GM23338 (cell line): ENCODE data around the gene PER3. TPM values are rescaled to one million over a fixed set of nuclear protein-coding genes. Genes with fewer than 3 reads are reported as not detected.

Experiments
- ATAC-seq: fragments of 200-7000 bp; cut with Tn5 transposase; 3 replicates; pipeline ENCODE4 v1.9.1; 2020
- DNase-seq: peaks from one replicate; pipeline ENCODE4 v3.0.0-alpha.2; 2015; ENCODE audit warnings: low spot score
- H2AFZ ChIP-seq: fragments of 200-600 bp; sonication (generic); 2 replicates; pipeline ENCODE4 v1.8.0; 2016; ENCODE audit warnings: antibody characterized with exemption, mild to moderate bottlenecking, moderate library complexity
- H3F3A ChIP-seq: fragments of 200-600 bp; sonication (generic); replicated peaks from 2 replicates; pipeline ENCODE4 v1.8.0; 2017; ENCODE audit warnings: antibody characterized with exemption, mixed run types, low read depth
- H3K27ac ChIP-seq: fragments of 200-600 bp; sonication (generic); 2 replicates; pipeline ENCODE4 v1.6.1; 2016; ENCODE audit warnings: low read depth
- H3K27me3 ChIP-seq: fragments of 200-600 bp; sonication (generic); 2 replicates; pipeline ENCODE4 v1.8.0; 2016; ENCODE audit warnings: mild to moderate bottlenecking, mixed run types, moderate library complexity; ENCODE audit not compliant: insufficient read depth
- H3K36me3 ChIP-seq: fragments of 200-600 bp; sonication (generic); 2 replicates; pipeline ENCODE4 v1.8.0; 2016; ENCODE audit warnings: mild to moderate bottlenecking; ENCODE audit not compliant: insufficient read depth
- H3K4me1 ChIP-seq: fragments of 200-600 bp; sonication (generic); 2 replicates; pipeline ENCODE4 v1.8.0; 2016; ENCODE audit warnings: mild to moderate bottlenecking, moderate library complexity; ENCODE audit not compliant: insufficient read depth
- H3K4me2 ChIP-seq: fragments of 200-600 bp; sonication (generic); 2 replicates; pipeline ENCODE4 v1.7.1; 2017; ENCODE audit warnings: mixed run types
- H3K4me3 ChIP-seq: fragments of 200-600 bp; sonication (generic); 2 replicates; pipeline ENCODE4 v1.6.1; 2016; ENCODE audit warnings: mixed run types
- H3K79me2 ChIP-seq: fragments of 200-600 bp; sonication (generic); replicated peaks from 2 replicates; pipeline ENCODE4 v1.8.0; 2017; ENCODE audit warnings: mild to moderate bottlenecking; ENCODE audit not compliant: insufficient read depth
- H3K9me2 ChIP-seq: fragments of 200-600 bp; sonication (generic); 2 replicates; pipeline ENCODE4 v1.8.0; 2017; ENCODE audit not compliant: insufficient read depth
- H4K20me1 ChIP-seq: fragments of 200-600 bp; sonication (generic); replicated peaks from 2 replicates; pipeline ENCODE4 v1.8.0; 2017; ENCODE audit warnings: mild to moderate bottlenecking; ENCODE audit not compliant: insufficient read depth
- H3K27ac Mint-ChIP-seq: 2 replicates; pipeline ENCODE4 v1.8.0; 2020; ENCODE audit warnings: inconsistent platforms, mild to moderate bottlenecking, moderate library complexity, mixed read lengths
- H3K27me3 Mint-ChIP-seq: 3 replicates; pipeline ENCODE4 v1.8.0; 2022; ENCODE audit warnings: low read depth, mild to moderate bottlenecking, moderate library complexity, mixed read lengths, inconsistent platforms; ENCODE audit not compliant: insufficient read depth, poor library complexity
- H3K36me3 Mint-ChIP-seq: 3 replicates; pipeline ENCODE4 v1.8.0; 2021; ENCODE audit warnings: low read depth, mild to moderate bottlenecking, inconsistent platforms, moderate library complexity, mixed read lengths
- H3K4me1 Mint-ChIP-seq: 3 replicates; pipeline ENCODE4 v1.8.0; 2020; ENCODE audit warnings: mild to moderate bottlenecking, inconsistent platforms, mixed read lengths
- H3K4me3 Mint-ChIP-seq: 3 replicates; pipeline ENCODE4 v1.8.0; 2021; ENCODE audit warnings: moderate library complexity, mild to moderate bottlenecking, inconsistent platforms, mixed read lengths
- H3K9me3 Mint-ChIP-seq: 3 replicates; pipeline ENCODE4 v1.8.0; 2020; ENCODE audit warnings: moderate library complexity, mild to moderate bottlenecking, inconsistent platforms, mixed read lengths
- CREB1 ChIP-seq: fragments of 250-450 bp; sonication (Bioruptor Pico); IDR thresholded peaks from 2 replicates; pipeline ENCODE4 v1.5.0; 2020; ENCODE audit warnings: low read depth, mild to moderate bottlenecking, moderate library complexity
- EZH2 ChIP-seq: fragments of 200-600 bp; sonication (generic); IDR thresholded peaks from one replicate; pipeline ENCODE4 v1.8.0; 2017; ENCODE audit warnings: antibody characterized with exemption, mild to moderate bottlenecking, low read depth; ENCODE audit not compliant: unreplicated experiment
- EZH2phosphoT487 ChIP-seq: fragments of 200-600 bp; sonication (generic); IDR thresholded peaks from one replicate; pipeline ENCODE4 v1.8.1; 2018; ENCODE audit warnings: antibody characterized with exemption; ENCODE audit not compliant: unreplicated experiment
- JUNB ChIP-seq: IDR thresholded peaks from one replicate; pipeline ENCODE4 v1.6.1; 2016; ENCODE audit warnings: antibody characterized with exemption; ENCODE audit not compliant: unreplicated experiment
- ZNF114 ChIP-seq: fragments of 250-450 bp; sonication (Bioruptor Pico); IDR thresholded peaks from 2 replicates; pipeline ENCODE4 v1.5.0; 2020; ENCODE audit warnings: mild to moderate bottlenecking, moderate library complexity
- ZNF331 ChIP-seq: fragments of 250-450 bp; sonication (Bioruptor Pico); IDR thresholded peaks from 2 replicates; pipeline ENCODE4 v1.5.0; 2020; ENCODE audit warnings: low read depth, mild to moderate bottlenecking, moderate library complexity
- ZNF462 ChIP-seq: fragments of 250-450 bp; sonication (Bioruptor Pico); IDR thresholded peaks from 2 replicates; pipeline ENCODE4 v1.5.0; 2020; ENCODE audit warnings: mild to moderate bottlenecking, moderate library complexity
- long read RNA-seq: library from polyadenylated mRNA; unstranded; transcript quantifications from one replicate; pipeline ENCODE4 v2.0.0, GENCODE V29; 2020; ENCODE audit not compliant: unreplicated experiment
- polyA plus RNA-seq: library from polyadenylated mRNA; unstranded; fragments of >200 nt; fragmentation: Nextera tagmentation; extraction: Ambion mirVana; gene quantifications from 2 replicates; pipeline ENCODE4 v1.2.1, GENCODE V29; 2016
- total RNA-seq: library from RNA; depleted of rRNA; stranded (reverse); fragments of >200 nt; shearing (Covaris generic); gene quantifications from 2 replicates; pipeline ENCODE4 v1.2.3, GENCODE V29; 2014; rRNA removed
- TF ChIP-seq, protein P1 (sequence below), 2 experiments: fragments of 200-600 bp in 1 of 2; sonication (generic) in 1 of 2; conservative IDR thresholded peaks; 2 replicates each; pipeline versions ENCODE4 v1.5.1 to v1.6.1; 2016 to 2017; ENCODE audit warnings: antibody characterized with exemption in 2 of 2, low read depth in 2 of 2, mild to moderate bottlenecking in 2 of 2, moderate library complexity in 1 of 2
- TF ChIP-seq, protein P2 (sequence below): IDR thresholded peaks from 2 replicates; pipeline ENCODE4 v1.6.1; 2016; ENCODE audit warnings: antibody characterized with exemption
- TF ChIP-seq, protein P3 (sequence below): IDR thresholded peaks from one replicate; pipeline ENCODE4 v1.6.1; 2018; ENCODE audit warnings: antibody characterized with exemption; ENCODE audit not compliant: unreplicated experiment

PER3 gene
- total RNA-seq (10.4 and 16.4 TPM in 2 replicates), polyA plus RNA-seq (5.3 and 6.1 TPM in 2 replicates)
- long read RNA-seq, partial matches to known transcripts, result 0 of 2 reads
- long read RNA-seq, other reads (novel, unspliced or antisense), result 2 of 2 reads

DNA sequence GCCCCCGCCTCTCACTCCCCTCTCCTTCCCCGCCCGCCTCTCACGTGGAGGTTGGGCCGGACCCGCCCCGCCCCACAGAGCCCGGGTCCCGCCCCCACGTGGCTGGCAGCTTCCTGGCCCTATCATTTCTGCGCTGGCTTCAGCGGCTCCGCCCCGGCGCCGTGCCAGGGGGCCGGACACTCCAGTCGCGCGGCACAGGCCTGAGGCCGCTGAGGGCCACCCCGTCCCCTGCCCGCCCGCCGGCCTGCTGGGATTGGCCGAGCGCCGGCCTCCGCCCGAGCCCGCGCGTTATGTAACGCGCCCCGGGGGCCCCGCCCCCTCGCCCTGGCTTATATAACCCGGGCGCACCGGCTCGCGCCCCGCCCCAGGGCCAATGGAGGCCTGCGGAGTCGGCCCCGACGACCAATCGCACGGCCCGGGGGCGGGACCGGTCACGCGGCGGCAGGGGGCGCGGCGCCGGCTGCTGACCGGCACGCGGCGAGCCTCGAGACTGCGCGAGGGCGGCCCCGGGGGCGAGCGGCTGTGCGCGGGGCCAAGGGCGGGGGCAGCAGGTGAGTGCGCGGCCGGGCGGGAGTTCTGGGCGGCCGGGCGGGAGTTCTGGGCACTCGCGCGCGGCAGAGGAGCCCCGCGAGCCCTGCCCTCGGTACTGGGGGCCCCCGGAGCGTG lies at the start of gene PER3:
Gene PER3 (plus strand): TSS at position 466 of the 666 bp plus-strand sequence. CDS start 587 bp downstream, outside the sequence.
- H3K4me2 ChIP-seq, result peak within 1 kb of the TSS; percentile 83
- Mint-ChIP-seq H3K27ac (no peak within 1 kb of the TSS), H3K4me3 (peak within 1 kb of the TSS; percentile 75), H3K36me3 (peaks cover 56% of the 10 kb centered on the region), H3K27me3 (peaks cover 15% of the 10 kb centered on the region), H3K4me1 (no peaks in the 10 kb centered on the region), H3K9me3 (peaks cover 9% of the 10 kb centered on the region)
- ATAC-seq, result peak; percentile 94
- no peak within 1 kb of the TSS for H3K27ac ChIP-seq
- peak within 1 kb of the TSS; percentile 70 for H3K4me3 ChIP-seq
- peaks cover 34% of the 10 kb centered on the region for H3K36me3 ChIP-seq
- H2AFZ ChIP-seq, result peak within 1 kb of the TSS; percentile 95
- peaks cover 9% of the 10 kb centered on the region for H3K27me3 ChIP-seq
- TF ChIP-seq EZH2phosphoT487 (no peak), JUNB (no peak), EZH2 (no peak), CREB1 (CRISPR knock-in tag) (no peak), ZNF462 (CRISPR knock-in tag) (no peak), ZNF331 (CRISPR knock-in tag) (no peak), ZNF114 (CRISPR knock-in tag) (no peak)
- TF ChIP-seq, protein P1, sequence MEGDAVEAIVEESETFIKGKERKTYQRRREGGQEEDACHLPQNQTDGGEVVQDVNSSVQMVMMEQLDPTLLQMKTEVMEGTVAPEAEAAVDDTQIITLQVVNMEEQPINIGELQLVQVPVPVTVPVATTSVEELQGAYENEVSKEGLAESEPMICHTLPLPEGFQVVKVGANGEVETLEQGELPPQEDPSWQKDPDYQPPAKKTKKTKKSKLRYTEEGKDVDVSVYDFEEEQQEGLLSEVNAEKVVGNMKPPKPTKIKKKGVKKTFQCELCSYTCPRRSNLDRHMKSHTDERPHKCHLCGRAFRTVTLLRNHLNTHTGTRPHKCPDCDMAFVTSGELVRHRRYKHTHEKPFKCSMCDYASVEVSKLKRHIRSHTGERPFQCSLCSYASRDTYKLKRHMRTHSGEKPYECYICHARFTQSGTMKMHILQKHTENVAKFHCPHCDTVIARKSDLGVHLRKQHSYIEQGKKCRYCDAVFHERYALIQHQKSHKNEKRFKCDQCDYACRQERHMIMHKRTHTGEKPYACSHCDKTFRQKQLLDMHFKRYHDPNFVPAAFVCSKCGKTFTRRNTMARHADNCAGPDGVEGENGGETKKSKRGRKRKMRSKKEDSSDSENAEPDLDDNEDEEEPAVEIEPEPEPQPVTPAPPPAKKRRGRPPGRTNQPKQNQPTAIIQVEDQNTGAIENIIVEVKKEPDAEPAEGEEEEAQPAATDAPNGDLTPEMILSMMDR (conservative IDR thresholded peaks at IDR 0.05; ENCODE audit: low read depth in 2 of 2), result no peak
- TF ChIP-seq, protein P2, sequence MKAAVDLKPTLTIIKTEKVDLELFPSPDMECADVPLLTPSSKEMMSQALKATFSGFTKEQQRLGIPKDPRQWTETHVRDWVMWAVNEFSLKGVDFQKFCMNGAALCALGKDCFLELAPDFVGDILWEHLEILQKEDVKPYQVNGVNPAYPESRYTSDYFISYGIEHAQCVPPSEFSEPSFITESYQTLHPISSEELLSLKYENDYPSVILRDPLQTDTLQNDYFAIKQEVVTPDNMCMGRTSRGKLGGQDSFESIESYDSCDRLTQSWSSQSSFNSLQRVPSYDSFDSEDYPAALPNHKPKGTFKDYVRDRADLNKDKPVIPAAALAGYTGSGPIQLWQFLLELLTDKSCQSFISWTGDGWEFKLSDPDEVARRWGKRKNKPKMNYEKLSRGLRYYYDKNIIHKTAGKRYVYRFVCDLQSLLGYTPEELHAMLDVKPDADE, result no peak
- TF ChIP-seq, protein P3, sequence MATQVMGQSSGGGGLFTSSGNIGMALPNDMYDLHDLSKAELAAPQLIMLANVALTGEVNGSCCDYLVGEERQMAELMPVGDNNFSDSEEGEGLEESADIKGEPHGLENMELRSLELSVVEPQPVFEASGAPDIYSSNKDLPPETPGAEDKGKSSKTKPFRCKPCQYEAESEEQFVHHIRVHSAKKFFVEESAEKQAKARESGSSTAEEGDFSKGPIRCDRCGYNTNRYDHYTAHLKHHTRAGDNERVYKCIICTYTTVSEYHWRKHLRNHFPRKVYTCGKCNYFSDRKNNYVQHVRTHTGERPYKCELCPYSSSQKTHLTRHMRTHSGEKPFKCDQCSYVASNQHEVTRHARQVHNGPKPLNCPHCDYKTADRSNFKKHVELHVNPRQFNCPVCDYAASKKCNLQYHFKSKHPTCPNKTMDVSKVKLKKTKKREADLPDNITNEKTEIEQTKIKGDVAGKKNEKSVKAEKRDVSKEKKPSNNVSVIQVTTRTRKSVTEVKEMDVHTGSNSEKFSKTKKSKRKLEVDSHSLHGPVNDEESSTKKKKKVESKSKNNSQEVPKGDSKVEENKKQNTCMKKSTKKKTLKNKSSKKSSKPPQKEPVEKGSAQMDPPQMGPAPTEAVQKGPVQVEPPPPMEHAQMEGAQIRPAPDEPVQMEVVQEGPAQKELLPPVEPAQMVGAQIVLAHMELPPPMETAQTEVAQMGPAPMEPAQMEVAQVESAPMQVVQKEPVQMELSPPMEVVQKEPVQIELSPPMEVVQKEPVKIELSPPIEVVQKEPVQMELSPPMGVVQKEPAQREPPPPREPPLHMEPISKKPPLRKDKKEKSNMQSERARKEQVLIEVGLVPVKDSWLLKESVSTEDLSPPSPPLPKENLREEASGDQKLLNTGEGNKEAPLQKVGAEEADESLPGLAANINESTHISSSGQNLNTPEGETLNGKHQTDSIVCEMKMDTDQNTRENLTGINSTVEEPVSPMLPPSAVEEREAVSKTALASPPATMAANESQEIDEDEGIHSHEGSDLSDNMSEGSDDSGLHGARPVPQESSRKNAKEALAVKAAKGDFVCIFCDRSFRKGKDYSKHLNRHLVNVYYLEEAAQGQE, result no peak
- DNase-seq, result peak; percentile 96
- no peaks in the 10 kb centered on the region for H3K79me2 ChIP-seq
- no peaks in the 10 kb centered on the region; the same call in 1 of the 2 replicates for H4K20me1 ChIP-seq
- no peaks in the 10 kb centered on the region for H3F3A ChIP-seq
- 0 out of 2 replicates have a peak, but pooled peaks cover 4% of the 10 kb centered on the region for H3K4me1 ChIP-seq
- H3K9me2 ChIP-seq, result no peaks in the 10 kb centered on the region; the same call in 1 of the 2 replicates
